Liver (tissue), 9 donors: Measurements from ENCODE around the gene OR6C1. TPM values are rescaled to one million over a fixed set of nuclear protein-coding genes. Genes with fewer than 3 reads are reported as not detected.

Experiments used
- DNase-seq: peaks from one replicate; pipeline ENCODE4 v3.0.0-alpha.2; 2017; ENCODE audit warnings: low spot score
- H3K27ac ChIP-seq, 2 donors: one replicate each; pipeline ENCODE4 v1.7.0; 2013; ENCODE audit warnings: inconsistent platforms in 2 of 2, low read length in 2 of 2, control low read depth in 1 of 2, low read depth in 1 of 2, mild to moderate bottlenecking in 1 of 2
- H3K27me3 ChIP-seq, 4 donors: one replicate each; pipeline versions ENCODE4 v1.6.1 to v1.7.0; 2013; ENCODE audit warnings: low read length in 3 of 4, inconsistent platforms in 1 of 4, mild to moderate bottlenecking in 1 of 4, moderate library complexity in 1 of 4; ENCODE audit not compliant: control insufficient read depth in 4 of 4, insufficient read depth in 4 of 4
- H3K36me3 ChIP-seq, 4 donors: one replicate each; pipeline versions ENCODE4 v1.6.1 to v1.7.0; 2013; ENCODE audit warnings: low read length in 3 of 4, mild to moderate bottlenecking in 3 of 4, low read depth in 1 of 4, moderate library complexity in 1 of 4; ENCODE audit not compliant: control insufficient read depth in 4 of 4, insufficient read depth in 3 of 4
- H3K4me1 ChIP-seq, 4 donors: one replicate each; pipeline versions ENCODE4 v1.6.1 to v1.7.0; 2013; ENCODE audit warnings: low read length in 3 of 4, mild to moderate bottlenecking in 3 of 4, moderate library complexity in 1 of 4; ENCODE audit not compliant: control insufficient read depth in 4 of 4, insufficient read depth in 4 of 4
- H3K4me3 ChIP-seq, 3 donors: one replicate each; pipeline versions ENCODE4 v1.6.1 to v1.7.0; 2013; ENCODE audit warnings: low read length in 3 of 3, control low read depth in 1 of 3, low read depth in 1 of 3, mild to moderate bottlenecking in 1 of 3
- H3K9ac ChIP-seq, 2 donors: one replicate each; pipeline ENCODE4 v1.7.0; 2013; ENCODE audit warnings: low read length in 2 of 2, mild to moderate bottlenecking in 2 of 2, moderate library complexity in 2 of 2, control low read depth in 1 of 2, low read depth in 1 of 2
- H3K9me3 ChIP-seq, 4 donors: one replicate each; pipeline versions ENCODE4 v1.6.1 to v1.7.0; 2013; ENCODE audit warnings: low read length in 3 of 4; ENCODE audit not compliant: control insufficient read depth in 4 of 4
- EGR1 ChIP-seq, 2 donors: IDR thresholded peaks; 2 replicates each; pipeline ENCODE4 v1.6.1; 2016 to 2018; ENCODE audit warnings: antibody characterized with exemption in 2 of 2, low read depth in 2 of 2
- FOXA1 ChIP-seq: IDR thresholded peaks from 2 replicates; pipeline ENCODE4 v1.6.1; 2016; ENCODE audit warnings: antibody characterized with exemption
- FOXA2 ChIP-seq: IDR thresholded peaks from 2 replicates; pipeline ENCODE4 v1.6.1; 2016; ENCODE audit warnings: antibody characterized with exemption
- GABPA ChIP-seq, 2 donors: IDR thresholded peaks in 1 of 2; conservative IDR thresholded peaks in 1 of 2; 2 replicates each; pipeline ENCODE4 v1.6.1; 2016; ENCODE audit warnings: antibody characterized with exemption in 2 of 2, mild to moderate bottlenecking in 1 of 2, moderate library complexity in 1 of 2
- HNF4A ChIP-seq, 2 donors: conservative IDR thresholded peaks; 2 replicates each; pipeline ENCODE4 v1.6.1; 2016; ENCODE audit warnings: antibody characterized with exemption in 2 of 2, mild to moderate bottlenecking in 2 of 2
- HNF4G ChIP-seq: IDR thresholded peaks from 2 replicates; pipeline ENCODE4 v1.6.1; 2016; ENCODE audit warnings: antibody characterized with exemption
- JUND ChIP-seq, 2 donors: IDR thresholded peaks; 2 replicates each; pipeline ENCODE4 v1.6.1; 2016; ENCODE audit warnings: antibody characterized with exemption in 2 of 2
- NR2F2 ChIP-seq: IDR thresholded peaks from 2 replicates; pipeline ENCODE4 v1.6.1; 2016; ENCODE audit warnings: antibody characterized with exemption
- RAD21 ChIP-seq, 2 donors: IDR thresholded peaks; 2 replicates each; pipeline ENCODE4 v1.6.1; 2016; ENCODE audit warnings: antibody characterized with exemption in 2 of 2, mild to moderate bottlenecking in 2 of 2
- RXRA ChIP-seq, 2 donors: IDR thresholded peaks; 2 replicates each; pipeline ENCODE4 v1.6.1; 2017 to 2018; ENCODE audit warnings: antibody characterized with exemption in 2 of 2, mild to moderate bottlenecking in 1 of 2
- SP1 ChIP-seq: IDR thresholded peaks from 2 replicates; pipeline ENCODE4 v1.6.1; 2018; ENCODE audit warnings: antibody characterized with exemption, mild to moderate bottlenecking
- TAF1 ChIP-seq: conservative IDR thresholded peaks from 2 replicates; pipeline ENCODE4 v1.6.1; 2016; ENCODE audit warnings: antibody characterized with exemption, mild to moderate bottlenecking
- YY1 ChIP-seq: IDR thresholded peaks from 2 replicates; pipeline ENCODE4 v1.6.1; 2016; ENCODE audit warnings: antibody characterized with exemption, mild to moderate bottlenecking
- WGBS: extraction: QIAGEN DNeasy Blood & Tissue Kit; methylation state at CpG from one replicate; pipeline ENCODE4 v1.1.7; 2013; 5-methylcytosine and 5-hydroxymethylcytosine counted together
- polyA plus RNA-seq, 2 donors: library from polyadenylated mRNA; stranded (reverse) in 1 of 2; unstranded in 1 of 2; fragments of 200-250 nt in 1 of 2; fragments of >200 nt in 1 of 2; fragmentation: Nextera tagmentation in 1 of 2; extraction: Ambion mirVana in 1 of 2; gene quantifications; one replicate each; pipeline versions ENCODE4 v1.2.1 to v1.2.3, GENCODE V29; 2013 to 2015
- total RNA-seq, 2 donors: library from RNA; depleted of rRNA; stranded (reverse); fragments of >200 nt; gene quantifications; one replicate each; pipeline ENCODE4 v1.2.3, GENCODE V29; 2014
- TF ChIP-seq, protein P1 (sequence below): IDR thresholded peaks from 2 replicates; pipeline ENCODE4 v1.6.1; 2016; ENCODE audit warnings: antibody characterized with exemption
- TF ChIP-seq, protein P2 (sequence below): IDR thresholded peaks from 2 replicates; pipeline ENCODE4 v1.6.1; 2016; ENCODE audit warnings: antibody characterized with exemption
- TF ChIP-seq, protein P3 (sequence below): IDR thresholded peaks from 2 replicates; pipeline ENCODE4 v1.6.1; 2016; ENCODE audit warnings: antibody characterized with exemption, mild to moderate bottlenecking
- TF ChIP-seq, protein P4 (sequence below): fragments of 150-350 bp; IDR thresholded peaks from 2 replicates; pipeline ENCODE4 v1.5.1; 2017; ENCODE audit warnings: improper control_type of control experiment, low read depth, low read length; ENCODE audit not compliant: missing input control
- TF ChIP-seq, protein P5 (sequence below): IDR thresholded peaks from 2 replicates; pipeline ENCODE4 v1.6.1; 2016; ENCODE audit warnings: antibody characterized with exemption
- donor health status: healthy.
- donor health status: healthy.
- donor health status: healthy.
- donor health status: healthy.
- donor health status: healthy.

The OR6C1 gene
- total and polyA plus RNA-seq, 4 donors: not detected

DNA sequence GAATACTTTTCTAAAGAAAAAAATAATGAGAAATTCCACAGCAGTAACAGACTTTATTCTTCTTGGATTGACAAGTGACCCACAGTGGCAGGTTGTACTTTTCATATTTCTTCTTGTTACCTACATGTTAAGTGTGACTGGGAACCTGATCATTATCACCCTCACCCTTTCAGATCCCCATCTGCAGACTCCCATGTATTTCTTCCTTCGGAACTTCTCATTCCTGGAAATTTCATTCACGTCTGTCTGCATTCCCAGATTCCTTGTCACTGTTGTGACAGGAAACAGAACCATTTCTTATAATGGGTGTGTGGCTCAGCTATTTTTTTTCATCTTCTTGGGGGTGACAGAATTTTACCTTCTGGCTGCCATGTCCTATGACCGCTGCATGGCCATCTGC, 50.9 kb downstream of the OR6C1 start:
- no peaks in the 10 kb centered on the region for H3K36me3 ChIP-seq
- 69% methylated on average over 3 of the region's 3 CpGs for WGBS
- no peak overlapping the region for H3K4me3 ChIP-seq
- no peaks in the 10 kb centered on the region for H3K9me3 ChIP-seq
- DNase-seq: no peak
- TF ChIP-seq YY1 (no peak), FOXA2 (no peak), GABPA (IDR thresholded peaks at IDR 0.05 in 1 of 2, conservative IDR thresholded peaks at IDR 0.05 in 1 of 2) (no peak), FOXA1 (no peak), HNF4A (conservative IDR thresholded peaks at IDR 0.05) (no peak), NR2F2 (no peak), EGR1 (IDR thresholded peaks at IDR 0.05; ENCODE audit: low read depth in 2 of 2) (no peak), SP1 (no peak), TAF1 (no peak), HNF4G (no peak), RXRA (IDR thresholded peaks at IDR 0.05) (no peak), JUND (IDR thresholded peaks at IDR 0.05) (no peak), RAD21 (IDR thresholded peaks at IDR 0.05) (no peak)
- TF ChIP-seq, protein P1, sequence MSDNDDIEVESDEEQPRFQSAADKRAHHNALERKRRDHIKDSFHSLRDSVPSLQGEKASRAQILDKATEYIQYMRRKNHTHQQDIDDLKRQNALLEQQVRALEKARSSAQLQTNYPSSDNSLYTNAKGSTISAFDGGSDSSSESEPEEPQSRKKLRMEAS: no peak
- TF ChIP-seq, protein P2, sequence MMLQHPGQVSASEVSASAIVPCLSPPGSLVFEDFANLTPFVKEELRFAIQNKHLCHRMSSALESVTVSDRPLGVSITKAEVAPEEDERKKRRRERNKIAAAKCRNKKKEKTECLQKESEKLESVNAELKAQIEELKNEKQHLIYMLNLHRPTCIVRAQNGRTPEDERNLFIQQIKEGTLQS: no peak
- TF ChIP-seq, protein P3, sequence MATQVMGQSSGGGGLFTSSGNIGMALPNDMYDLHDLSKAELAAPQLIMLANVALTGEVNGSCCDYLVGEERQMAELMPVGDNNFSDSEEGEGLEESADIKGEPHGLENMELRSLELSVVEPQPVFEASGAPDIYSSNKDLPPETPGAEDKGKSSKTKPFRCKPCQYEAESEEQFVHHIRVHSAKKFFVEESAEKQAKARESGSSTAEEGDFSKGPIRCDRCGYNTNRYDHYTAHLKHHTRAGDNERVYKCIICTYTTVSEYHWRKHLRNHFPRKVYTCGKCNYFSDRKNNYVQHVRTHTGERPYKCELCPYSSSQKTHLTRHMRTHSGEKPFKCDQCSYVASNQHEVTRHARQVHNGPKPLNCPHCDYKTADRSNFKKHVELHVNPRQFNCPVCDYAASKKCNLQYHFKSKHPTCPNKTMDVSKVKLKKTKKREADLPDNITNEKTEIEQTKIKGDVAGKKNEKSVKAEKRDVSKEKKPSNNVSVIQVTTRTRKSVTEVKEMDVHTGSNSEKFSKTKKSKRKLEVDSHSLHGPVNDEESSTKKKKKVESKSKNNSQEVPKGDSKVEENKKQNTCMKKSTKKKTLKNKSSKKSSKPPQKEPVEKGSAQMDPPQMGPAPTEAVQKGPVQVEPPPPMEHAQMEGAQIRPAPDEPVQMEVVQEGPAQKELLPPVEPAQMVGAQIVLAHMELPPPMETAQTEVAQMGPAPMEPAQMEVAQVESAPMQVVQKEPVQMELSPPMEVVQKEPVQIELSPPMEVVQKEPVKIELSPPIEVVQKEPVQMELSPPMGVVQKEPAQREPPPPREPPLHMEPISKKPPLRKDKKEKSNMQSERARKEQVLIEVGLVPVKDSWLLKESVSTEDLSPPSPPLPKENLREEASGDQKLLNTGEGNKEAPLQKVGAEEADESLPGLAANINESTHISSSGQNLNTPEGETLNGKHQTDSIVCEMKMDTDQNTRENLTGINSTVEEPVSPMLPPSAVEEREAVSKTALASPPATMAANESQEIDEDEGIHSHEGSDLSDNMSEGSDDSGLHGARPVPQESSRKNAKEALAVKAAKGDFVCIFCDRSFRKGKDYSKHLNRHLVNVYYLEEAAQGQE: no peak
- TF ChIP-seq, protein P4, sequence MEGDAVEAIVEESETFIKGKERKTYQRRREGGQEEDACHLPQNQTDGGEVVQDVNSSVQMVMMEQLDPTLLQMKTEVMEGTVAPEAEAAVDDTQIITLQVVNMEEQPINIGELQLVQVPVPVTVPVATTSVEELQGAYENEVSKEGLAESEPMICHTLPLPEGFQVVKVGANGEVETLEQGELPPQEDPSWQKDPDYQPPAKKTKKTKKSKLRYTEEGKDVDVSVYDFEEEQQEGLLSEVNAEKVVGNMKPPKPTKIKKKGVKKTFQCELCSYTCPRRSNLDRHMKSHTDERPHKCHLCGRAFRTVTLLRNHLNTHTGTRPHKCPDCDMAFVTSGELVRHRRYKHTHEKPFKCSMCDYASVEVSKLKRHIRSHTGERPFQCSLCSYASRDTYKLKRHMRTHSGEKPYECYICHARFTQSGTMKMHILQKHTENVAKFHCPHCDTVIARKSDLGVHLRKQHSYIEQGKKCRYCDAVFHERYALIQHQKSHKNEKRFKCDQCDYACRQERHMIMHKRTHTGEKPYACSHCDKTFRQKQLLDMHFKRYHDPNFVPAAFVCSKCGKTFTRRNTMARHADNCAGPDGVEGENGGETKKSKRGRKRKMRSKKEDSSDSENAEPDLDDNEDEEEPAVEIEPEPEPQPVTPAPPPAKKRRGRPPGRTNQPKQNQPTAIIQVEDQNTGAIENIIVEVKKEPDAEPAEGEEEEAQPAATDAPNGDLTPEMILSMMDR: no peak
- TF ChIP-seq, protein P5, sequence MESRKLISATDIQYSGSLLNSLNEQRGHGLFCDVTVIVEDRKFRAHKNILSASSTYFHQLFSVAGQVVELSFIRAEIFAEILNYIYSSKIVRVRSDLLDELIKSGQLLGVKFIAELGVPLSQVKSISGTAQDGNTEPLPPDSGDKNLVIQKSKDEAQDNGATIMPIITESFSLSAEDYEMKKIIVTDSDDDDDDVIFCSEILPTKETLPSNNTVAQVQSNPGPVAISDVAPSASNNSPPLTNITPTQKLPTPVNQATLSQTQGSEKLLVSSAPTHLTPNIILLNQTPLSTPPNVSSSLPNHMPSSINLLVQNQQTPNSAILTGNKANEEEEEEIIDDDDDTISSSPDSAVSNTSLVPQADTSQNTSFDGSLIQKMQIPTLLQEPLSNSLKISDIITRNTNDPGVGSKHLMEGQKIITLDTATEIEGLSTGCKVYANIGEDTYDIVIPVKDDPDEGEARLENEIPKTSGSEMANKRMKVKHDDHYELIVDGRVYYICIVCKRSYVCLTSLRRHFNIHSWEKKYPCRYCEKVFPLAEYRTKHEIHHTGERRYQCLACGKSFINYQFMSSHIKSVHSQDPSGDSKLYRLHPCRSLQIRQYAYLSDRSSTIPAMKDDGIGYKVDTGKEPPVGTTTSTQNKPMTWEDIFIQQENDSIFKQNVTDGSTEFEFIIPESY: no peak
- H3K9ac ChIP-seq: no peak overlapping the region
- no peaks in the 10 kb centered on the region for H3K4me1 ChIP-seq
- peaks cover 0 to 3% (median under 1%) of the 10 kb centered on the region in 4 donors for H3K27me3 ChIP-seq
- H3K27ac ChIP-seq: no peak overlapping the region

Other genes starting within 250 kb of the OR6C1 start
- not detected for gene OR9K2, start 187.9 kb upstream of the OR6C1 start, total RNA-seq
- not detected for gene OR9K2, start 187.9 kb upstream of the OR6C1 start, polyA plus RNA-seq
- not detected for gene OR10A7, start 93.3 kb upstream of the OR6C1 start, total RNA-seq
- gene OR10A7, start 93.3 kb upstream of the OR6C1 start, polyA plus RNA-seq: not detected
- gene OR6C74, start 69.7 kb upstream of the OR6C1 start, total RNA-seq: not detected
- gene OR6C74, start 69.7 kb upstream of the OR6C1 start, polyA plus RNA-seq: not detected
- gene OR6C6, start 17.8 kb upstream of the OR6C1 start, total RNA-seq: not detected
- gene OR6C6, start 17.8 kb upstream of the OR6C1 start, polyA plus RNA-seq: not detected
- not detected for gene OR6C3, start 16.4 kb downstream of the OR6C1 start, total RNA-seq
- gene OR6C3, start 16.4 kb downstream of the OR6C1 start, polyA plus RNA-seq: not detected
- gene OR6C75, start 48.6 kb downstream of the OR6C1 start, total RNA-seq: not detected
- not detected for gene OR6C75, start 48.6 kb downstream of the OR6C1 start, polyA plus RNA-seq
- gene OR6C65, start 86.2 kb downstream of the OR6C1 start, total RNA-seq: not detected
- gene OR6C65, start 86.2 kb downstream of the OR6C1 start, polyA plus RNA-seq: not detected
- not detected for gene OR6C76, start 111.9 kb downstream of the OR6C1 start, total RNA-seq
- not detected for gene OR6C76, start 111.9 kb downstream of the OR6C1 start, polyA plus RNA-seq
- gene OR6C2, start 129.7 kb downstream of the OR6C1 start, total RNA-seq: not detected
- not detected for gene OR6C2, start 129.7 kb downstream of the OR6C1 start, polyA plus RNA-seq
- not detected for gene OR6C70, start 155.8 kb downstream of the OR6C1 start, total RNA-seq
- gene OR6C70, start 155.8 kb downstream of the OR6C1 start, polyA plus RNA-seq: not detected
- not detected for gene OR6C68, start 178.0 kb downstream of the OR6C1 start, total RNA-seq
- not detected for gene OR6C68, start 178.0 kb downstream of the OR6C1 start, polyA plus RNA-seq
- gene OR6C4, start 235.3 kb downstream of the OR6C1 start, total RNA-seq: not detected
- gene OR6C4, start 235.3 kb downstream of the OR6C1 start, polyA plus RNA-seq: not detected